GM19043 (cell line): ENCODE data around the gene ASS1.

Experiments
- ATAC-seq: cut with Tn5 transposase; IDR thresholded peaks from one replicate; pipeline ENCODE4 v1.9.1; 2021; ENCODE audit warnings: low read depth; ENCODE audit not compliant: unreplicated experiment

Gene ASS1

GRCh38 chr9:130417602-130418001 is 27.2 kb upstream of the ASS1 start:
- no peak for ATAC-seq

DNA sequence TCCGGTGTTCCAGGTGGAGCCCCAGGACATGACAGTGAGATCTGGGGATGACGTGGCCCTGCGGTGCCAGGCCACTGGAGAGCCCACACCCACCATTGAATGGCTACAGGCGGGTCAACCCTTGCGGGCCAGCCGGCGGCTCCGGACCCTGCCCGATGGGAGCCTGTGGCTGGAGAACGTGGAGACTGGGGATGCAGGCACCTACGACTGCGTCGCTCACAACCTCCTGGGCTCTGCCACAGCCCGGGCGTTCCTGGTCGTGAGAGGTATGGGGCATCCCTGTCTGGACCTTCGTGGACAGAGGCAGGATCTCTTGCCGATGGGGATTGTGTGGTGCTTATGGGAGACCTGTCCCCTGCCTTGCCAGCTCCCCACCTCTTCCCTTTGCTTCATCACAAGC is 26.0 kb upstream of the ASS1 start:
- no peak for ATAC-seq

DNA sequence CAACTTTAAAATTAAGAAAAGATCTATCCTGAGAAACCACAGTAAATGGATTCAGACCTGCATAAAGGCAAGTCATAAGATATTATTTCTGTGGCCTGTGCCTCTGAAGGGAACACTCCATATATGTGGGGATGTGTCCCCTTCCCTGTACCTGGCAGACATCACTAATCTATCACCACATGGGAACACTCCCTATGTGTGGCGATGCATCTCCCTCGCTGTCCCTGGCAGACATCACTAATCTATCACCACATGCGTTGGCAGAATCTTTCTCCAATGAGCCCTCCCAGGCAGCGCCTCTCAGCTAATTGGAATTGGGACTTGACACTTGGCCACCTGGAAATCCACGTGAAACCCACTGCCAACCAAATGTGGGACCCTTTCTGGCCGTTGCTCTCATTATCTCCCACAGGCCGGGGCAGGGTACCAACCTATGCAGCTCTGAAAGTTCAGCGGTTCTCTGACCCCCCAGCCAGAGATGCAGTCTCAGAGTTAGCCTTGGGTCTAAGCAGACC is 25.2 kb upstream of the ASS1 start:
- ATAC-seq = no peak

DNA sequence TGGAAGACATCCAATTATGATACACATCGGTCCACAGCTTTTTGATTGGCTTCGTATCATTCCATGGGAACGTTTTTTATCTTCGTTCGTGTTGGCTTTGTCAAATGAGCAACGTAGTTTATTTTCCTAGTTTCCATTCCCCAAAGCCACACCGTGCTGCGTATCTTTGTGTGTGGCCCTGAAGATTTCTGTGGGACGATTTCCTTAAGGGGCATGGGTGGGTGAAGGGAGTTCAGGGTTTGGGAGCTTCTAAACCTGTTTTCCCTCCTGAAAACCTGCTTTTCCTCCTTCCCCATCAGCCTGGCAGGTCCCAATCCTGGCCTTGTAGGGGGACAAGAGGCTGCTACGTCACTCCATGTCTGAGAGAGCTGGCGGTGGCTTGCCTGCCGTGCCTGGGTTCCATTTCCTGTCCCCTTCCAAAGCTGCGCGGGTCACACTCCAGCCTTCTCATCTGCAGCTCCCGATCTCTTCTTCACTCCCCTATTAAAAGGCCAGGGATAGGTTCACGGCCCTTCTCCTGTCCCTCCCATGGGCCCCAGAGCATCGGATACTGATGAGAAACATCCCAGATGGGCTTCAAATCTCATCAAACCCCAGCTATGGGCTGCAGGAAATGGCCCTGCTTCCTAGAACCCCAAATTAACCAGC is 23.5 kb upstream of the ASS1 start:
- no peak for ATAC-seq

GRCh38 chr9:130421802-130422276 is 22.9 kb upstream of the ASS1 start:
- no peak for ATAC-seq

- ATAC-seq = no peak
Measured at GRCh38 chr9:130422546-130422945, 22.2 kb upstream of the ASS1 start.

DNA sequence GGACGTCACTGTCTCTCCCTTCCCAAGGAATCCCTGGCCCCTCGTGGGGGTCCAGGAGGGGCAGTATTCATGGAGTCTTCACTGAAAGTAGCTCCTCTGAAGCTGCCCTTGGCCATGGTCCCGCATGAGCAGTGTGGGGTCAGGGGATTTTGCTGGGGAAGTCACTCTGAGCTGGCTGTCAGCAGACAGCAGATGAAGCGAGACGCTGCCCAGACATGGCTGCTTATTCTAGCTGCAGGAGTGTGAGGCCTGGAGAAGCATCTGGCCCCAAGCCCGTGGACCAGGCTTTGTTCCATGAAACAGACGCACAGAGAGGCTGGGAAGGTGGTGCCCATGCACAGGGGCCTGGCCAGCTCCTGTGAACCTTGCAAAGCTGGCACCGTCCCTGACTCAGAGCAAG is 21.5 kb upstream of the ASS1 start:
- ATAC-seq = no peak

- ATAC-seq = no peak
Measured at GRCh38 chr9:130424595-130425454, 19.9 kb upstream of the ASS1 start.

DNA sequence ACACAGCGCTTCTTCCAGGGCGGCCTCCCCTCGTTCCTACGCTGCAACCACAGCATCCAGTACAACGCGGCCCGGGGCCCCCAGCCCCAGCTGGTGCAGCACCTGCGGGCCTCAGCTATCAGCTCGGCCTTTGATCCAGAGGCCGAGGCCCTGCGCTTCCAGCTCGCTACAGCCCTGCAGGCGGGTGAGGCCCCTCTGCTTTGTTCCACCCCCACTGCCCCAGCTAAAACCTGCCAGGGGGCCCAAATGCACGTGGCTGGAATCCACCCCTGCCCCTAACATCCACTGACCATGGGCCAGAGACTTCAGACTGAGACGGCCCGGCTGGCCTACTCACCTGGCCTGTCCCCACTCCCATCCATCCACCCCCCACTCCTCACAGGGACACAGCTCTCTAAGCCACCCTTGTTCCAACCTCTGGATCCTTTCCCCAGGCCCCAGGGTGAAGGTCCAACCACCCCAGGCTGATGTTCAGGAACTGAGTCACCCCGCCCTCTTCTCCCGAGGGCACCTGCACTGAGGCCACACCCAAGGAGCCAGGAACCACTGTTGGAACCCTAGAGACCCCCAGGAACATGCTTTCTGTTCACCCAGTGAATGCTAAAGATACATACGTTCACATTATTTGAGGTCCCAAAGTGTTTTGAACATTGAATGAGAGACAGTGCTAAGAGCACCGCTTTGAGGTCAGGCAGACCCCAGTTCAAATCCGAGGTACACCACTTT is 18.9 kb upstream of the ASS1 start:
- no peak for ATAC-seq

DNA sequence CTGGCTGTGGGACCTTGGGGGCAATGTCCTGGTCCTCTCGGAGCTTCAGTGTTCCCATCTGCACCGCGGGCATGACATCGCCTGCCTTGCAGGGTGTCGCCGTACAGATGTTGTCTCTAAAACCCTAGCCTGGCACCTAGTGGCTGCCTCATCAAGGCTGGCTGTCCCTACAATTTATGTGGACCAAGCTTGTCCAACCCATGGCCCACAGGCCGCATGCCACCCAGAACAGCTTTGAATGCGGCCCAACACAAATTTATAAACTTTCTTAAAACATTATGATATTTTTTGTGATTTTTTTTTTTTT is 18.3 kb upstream of the ASS1 start:
- ATAC-seq = no peak

DNA sequence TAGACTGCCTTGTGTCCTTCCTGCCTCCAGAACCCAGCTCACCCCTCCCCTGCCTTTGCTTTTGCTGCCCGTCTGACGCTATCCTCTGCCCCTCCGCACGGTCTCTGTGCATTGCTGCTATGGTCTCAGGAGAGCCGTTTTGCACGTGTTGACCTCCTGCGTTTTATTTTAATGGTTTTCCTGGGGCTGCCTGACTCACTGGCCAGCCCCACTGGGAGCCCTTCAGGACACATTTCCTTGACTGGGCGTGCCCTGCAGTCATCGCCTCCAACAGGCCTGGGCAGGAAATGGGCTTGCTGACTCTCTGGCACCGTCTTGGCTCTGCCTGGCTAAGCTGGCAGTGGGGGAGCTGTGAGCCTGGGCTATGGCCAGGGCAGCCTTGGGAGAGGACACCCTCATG is 17.9 kb upstream of the ASS1 start:
- no peak for ATAC-seq

DNA sequence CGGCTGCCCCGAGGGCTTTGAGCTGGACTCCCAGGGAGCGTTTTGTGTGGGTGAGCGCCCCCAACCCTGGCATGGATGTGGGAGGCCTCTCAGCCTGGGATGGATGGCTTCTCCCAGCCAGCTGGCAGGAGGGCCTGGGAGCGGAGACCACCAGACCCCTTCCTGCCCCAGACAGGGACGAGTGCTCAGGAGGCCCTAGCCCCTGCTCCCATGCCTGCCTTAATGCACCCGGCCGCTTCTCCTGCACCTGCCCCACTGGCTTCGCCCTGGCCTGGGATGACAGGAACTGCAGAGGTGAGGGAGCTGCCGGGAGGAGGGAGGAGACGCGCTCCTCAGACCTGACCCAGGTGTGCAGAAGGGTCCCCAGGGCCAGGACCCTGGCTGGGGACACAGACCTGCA is 17.4 kb upstream of the ASS1 start:
- no peak for ATAC-seq

GRCh38 chr9:130428086-130428665 is 16.6 kb upstream of the ASS1 start:
- ATAC-seq = no peak

GRCh38 chr9:130429381-130429780 is 15.4 kb upstream of the ASS1 start:
- ATAC-seq = no peak

DNA sequence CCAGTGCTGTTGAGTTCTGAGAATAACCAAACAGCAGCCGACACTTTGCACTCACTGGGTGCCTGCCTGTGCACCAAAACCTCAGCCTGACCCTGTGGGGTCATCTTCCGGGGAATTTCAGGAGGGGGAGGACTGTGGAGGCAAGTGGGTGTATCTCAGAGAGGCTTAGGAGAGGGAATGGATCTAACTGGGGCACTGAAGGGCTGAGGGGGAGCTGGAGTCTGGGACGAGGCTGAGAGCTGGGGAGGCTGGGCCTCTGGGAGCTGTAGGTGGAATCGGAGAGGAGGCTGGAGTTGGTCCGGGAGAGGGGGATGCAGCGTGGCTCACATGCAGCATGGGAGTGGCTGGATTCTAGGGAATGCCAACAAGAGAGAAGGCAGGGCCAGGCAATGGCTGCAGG is 14.9 kb upstream of the ASS1 start:
- ATAC-seq = no peak

GRCh38 chr9:130430232-130430631 is 14.5 kb upstream of the ASS1 start:
- ATAC-seq = no peak

DNA sequence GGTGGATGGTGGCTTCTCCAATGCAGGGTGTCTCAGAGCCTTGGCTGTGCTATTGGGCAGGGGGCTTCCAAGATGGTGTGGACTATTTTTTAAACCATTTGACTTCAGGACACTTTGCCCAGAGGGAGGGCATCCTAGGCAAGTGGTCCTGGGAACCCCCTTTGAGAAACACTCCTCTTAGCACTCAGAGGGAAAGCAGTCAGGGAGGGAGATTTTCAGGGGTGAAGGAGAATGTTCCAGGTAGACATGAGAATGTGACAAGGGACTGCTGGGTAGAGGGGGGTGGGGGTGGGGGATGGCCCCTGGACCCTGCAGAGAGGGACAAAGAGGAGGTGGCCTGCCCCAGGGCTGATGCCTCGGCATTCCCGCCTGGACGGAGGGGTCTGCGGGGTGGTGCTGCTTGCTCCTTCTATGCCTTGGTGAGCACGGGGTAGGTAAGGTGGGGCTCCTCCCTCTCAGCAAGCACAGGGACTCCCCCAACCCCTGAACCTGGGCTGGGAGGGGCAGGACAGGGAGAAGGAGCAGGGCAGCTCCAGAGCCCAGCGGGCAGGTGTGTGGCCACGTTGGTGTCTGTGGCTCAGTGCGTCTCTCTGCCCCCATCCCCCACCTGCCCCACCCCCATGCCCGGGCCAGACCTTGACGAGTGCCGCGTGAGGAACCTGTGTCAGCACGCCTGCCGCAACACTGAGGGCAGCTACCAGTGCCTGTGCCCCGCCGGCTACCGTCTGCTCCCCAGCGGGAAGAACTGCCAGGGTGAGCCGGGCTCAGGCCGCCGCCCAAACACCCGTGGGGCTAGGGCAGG is 13.8 kb upstream of the ASS1 start:
- ATAC-seq = no peak

- no peak for ATAC-seq
Measured at GRCh38 chr9:130431536-130432303, 13.0 kb upstream of the ASS1 start.

- ATAC-seq = no peak
Measured at GRCh38 chr9:130432362-130432761, 12.4 kb upstream of the ASS1 start.

DNA sequence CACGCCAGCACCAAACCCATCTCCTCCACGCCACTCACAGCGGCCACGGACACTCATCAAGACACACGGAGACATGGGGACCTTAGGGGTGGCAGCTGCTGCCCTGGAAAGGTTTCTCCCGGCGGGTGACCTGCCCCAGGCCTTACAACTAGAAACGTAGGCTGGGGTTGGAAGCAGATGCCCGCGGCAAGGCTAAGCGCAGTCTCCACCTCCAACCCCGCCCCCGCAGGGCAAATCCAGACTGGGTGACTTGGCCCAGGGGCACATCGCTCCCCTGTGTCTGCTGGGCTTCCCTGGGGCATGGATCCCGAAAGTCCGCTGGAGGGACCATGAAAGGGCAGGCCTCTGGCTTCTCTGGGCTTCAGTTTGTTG is 12.0 kb upstream of the ASS1 start:
- no peak for ATAC-seq
